HepG2 (cell line): ENCODE data around the gene ANKS3.

Experiments used
- JARID2 ChIP-seq: sonication (generic); formaldehyde crosslinking; IDR thresholded peaks from 2 replicates; pipeline ENCODE4 v1.8.1; 2023; ENCODE audit warnings: missing genetic modification reagents, inconsistent platforms; ENCODE audit not compliant: insufficient replicate concordance
- MIER3 ChIP-seq: IDR thresholded peaks from 2 replicates; pipeline ENCODE4 v1.6.1; 2016; ENCODE audit warnings: missing compliant biosample characterization, borderline replicate concordance
- TF ChIP-seq, protein P1 (sequence below): sonication (generic); formaldehyde crosslinking; IDR thresholded peaks from 2 replicates; pipeline ENCODE4 v1.8.1; 2023; ENCODE audit warnings: missing genetic modification reagents, inconsistent platforms, borderline replicate concordance

DNA sequence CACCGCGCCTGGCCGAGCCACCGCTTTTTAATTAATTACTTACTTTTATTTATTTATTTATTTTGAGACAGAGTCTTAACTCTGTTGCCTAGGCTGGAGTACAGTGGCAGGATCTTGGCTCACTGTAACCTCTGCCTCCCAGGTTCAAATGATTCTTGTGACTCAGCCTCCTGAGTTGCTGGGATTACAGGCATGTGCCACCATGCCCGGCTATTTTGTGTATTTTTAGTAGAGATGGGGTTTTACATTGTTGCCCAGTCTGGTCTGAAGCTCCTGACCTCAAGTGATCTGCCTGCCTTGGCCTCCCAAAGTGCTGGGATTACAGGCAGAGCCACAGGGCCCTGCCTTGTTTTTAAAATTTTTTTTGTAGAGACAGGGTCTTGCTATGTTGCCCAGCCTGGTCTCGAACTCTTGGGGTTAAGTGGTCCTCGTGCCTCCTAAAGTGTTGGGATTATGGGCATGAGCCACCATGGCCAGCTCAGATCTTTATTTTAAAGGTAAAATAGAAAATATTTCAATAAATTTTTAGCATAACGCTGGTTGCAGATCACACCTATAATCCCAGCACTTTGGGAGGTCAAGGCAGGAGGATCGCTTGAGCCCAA, 59.0 kb downstream of the ANKS3 start:
- TF ChIP-seq, protein P1, sequence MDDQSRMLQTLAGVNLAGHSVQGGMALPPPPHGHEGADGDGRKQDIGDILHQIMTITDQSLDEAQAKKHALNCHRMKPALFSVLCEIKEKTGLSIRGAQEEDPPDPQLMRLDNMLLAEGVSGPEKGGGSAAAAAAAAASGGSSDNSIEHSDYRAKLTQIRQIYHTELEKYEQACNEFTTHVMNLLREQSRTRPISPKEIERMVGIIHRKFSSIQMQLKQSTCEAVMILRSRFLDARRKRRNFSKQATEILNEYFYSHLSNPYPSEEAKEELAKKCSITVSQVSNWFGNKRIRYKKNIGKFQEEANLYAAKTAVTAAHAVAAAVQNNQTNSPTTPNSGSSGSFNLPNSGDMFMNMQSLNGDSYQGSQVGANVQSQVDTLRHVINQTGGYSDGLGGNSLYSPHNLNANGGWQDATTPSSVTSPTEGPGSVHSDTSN (CRISPR knock-in tag) = no peak
- TF ChIP-seq MIER3 (CRISPR knock-in tag) = no peak
- no peak for TF ChIP-seq JARID2 (CRISPR knock-in tag)
